ENCODE measurements around the gene MATR3. TPM values are rescaled to one million over a fixed set of nuclear protein-coding genes. Genes with fewer than 3 reads are reported as not detected.

Gene MATR3
- total RNA-seq, 1 donor = 274 TPM

DNA sequence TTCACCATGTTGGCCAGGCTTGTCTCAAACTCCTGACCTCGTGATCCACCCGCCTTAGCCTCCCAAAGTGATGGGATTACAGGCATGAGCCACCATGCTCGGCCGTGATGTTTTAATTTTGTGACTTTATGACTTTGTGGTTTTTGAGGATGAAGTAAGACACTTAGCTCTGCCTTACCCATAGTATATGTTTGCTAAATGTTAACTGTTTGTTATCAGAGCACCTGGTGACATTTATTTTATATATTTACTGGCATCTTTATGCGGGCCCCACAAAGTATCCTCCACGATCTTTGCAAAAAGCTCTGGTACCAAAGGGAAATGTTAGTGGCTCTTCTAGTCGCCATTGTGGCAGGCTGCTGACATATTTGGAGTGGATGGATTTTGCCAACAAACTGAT, 82.8 kb downstream of the MATR3 start:
- DNase-seq (ENCODE audit: low read depth) = no peak
- TF ChIP-seq, protein P1, sequence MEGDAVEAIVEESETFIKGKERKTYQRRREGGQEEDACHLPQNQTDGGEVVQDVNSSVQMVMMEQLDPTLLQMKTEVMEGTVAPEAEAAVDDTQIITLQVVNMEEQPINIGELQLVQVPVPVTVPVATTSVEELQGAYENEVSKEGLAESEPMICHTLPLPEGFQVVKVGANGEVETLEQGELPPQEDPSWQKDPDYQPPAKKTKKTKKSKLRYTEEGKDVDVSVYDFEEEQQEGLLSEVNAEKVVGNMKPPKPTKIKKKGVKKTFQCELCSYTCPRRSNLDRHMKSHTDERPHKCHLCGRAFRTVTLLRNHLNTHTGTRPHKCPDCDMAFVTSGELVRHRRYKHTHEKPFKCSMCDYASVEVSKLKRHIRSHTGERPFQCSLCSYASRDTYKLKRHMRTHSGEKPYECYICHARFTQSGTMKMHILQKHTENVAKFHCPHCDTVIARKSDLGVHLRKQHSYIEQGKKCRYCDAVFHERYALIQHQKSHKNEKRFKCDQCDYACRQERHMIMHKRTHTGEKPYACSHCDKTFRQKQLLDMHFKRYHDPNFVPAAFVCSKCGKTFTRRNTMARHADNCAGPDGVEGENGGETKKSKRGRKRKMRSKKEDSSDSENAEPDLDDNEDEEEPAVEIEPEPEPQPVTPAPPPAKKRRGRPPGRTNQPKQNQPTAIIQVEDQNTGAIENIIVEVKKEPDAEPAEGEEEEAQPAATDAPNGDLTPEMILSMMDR (IDR thresholded peaks at IDR 0.05; ENCODE audit: insufficient read depth, low read length) = no peak
- H3K4me3 ChIP-seq (ENCODE audit: low read depth, low read length) = no peak overlapping the region

DNA sequence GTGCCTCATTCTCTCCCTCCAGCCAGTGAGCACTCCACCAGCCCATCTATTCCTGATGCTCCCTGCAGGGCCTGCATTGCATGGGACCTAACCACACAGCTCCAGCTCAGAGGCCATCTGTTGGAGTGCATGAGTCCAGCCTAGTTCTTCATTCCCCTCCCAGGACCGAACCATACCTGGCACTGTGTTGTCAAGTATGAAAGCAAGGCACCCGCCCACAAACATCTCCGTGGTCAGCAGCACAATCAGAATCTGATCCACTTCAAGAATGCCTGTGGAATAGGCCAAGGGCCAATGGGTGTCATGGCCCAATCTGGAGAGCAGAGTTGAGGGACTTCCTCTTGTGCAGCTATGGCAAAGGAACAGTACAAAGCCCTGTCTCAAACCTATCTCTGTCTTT, 83.7 kb downstream of the MATR3 start:
- no peak for DNase-seq (ENCODE audit: low read depth)
- no peak overlapping the region for H3K4me3 ChIP-seq (ENCODE audit: low read depth, low read length)
- TF ChIP-seq, protein P1 (IDR thresholded peaks at IDR 0.05; ENCODE audit: insufficient read depth, low read length) = no peak

DNA sequence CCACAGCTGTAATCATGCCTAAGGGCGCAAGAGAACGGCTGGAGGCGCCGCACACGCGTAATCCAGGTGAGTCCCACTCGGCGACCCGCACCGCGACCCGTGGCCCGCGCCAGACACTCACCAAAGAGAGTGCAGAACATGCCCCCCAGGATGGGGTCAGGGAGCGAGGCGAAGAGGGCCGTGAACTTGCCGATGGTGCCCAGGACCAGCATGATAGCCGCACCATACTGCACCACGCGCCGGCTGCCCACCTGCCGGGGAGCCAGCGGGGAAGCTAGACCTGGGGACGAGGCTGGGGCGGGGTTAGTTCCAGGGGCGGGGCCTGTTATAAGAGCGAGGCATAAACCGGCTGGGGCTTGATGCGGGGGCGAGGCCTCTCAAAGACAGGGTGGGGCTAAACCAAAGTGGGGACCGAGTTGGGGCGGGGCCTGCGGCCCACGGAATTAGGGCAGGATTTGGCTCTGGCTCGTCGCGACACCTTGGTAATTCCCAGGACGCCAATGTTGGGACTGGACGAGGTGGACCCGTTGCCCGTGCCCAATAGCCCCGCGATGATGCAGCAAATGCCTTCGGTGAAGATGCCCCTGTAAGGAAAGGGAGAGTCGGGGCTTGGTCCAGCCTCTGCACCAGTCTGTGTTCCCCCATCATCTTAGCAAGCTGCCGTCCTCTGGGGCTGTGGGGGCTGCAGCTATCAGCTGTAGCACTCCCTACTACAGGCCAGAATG, 84.7 kb downstream of the MATR3 start:
- no peak for DNase-seq (ENCODE audit: low read depth)
- TF ChIP-seq, protein P1 (IDR thresholded peaks at IDR 0.05; ENCODE audit: insufficient read depth, low read length) = no peak
- H3K4me3 ChIP-seq (ENCODE audit: low read depth, low read length) = no peak overlapping the region

DNA sequence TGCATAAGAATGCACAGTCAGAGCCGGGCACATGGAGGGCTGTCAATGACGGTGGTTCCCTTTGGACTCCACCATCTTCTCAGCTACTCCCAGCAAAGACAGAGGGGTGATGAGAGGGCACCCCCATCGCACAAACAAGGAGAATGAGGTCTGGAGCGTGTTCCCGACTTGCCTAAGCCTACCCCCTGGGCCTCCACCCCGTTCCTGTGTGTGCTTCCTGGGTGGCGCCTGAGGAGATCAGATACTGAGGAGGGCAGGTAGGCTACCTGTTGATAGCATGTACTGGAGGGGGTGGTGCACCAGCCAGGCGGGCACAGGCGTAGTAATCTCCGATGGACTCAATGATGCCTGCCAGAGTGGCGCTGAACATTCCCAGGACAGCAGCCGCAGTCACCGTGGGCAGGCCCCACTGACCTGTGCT, 85.4 kb downstream of the MATR3 start:
- no peak overlapping the region for H3K4me3 ChIP-seq (ENCODE audit: low read depth, low read length)
- DNase-seq (ENCODE audit: low read depth) = no peak
- TF ChIP-seq, protein P1 (IDR thresholded peaks at IDR 0.05; ENCODE audit: insufficient read depth, low read length) = no peak

DNA sequence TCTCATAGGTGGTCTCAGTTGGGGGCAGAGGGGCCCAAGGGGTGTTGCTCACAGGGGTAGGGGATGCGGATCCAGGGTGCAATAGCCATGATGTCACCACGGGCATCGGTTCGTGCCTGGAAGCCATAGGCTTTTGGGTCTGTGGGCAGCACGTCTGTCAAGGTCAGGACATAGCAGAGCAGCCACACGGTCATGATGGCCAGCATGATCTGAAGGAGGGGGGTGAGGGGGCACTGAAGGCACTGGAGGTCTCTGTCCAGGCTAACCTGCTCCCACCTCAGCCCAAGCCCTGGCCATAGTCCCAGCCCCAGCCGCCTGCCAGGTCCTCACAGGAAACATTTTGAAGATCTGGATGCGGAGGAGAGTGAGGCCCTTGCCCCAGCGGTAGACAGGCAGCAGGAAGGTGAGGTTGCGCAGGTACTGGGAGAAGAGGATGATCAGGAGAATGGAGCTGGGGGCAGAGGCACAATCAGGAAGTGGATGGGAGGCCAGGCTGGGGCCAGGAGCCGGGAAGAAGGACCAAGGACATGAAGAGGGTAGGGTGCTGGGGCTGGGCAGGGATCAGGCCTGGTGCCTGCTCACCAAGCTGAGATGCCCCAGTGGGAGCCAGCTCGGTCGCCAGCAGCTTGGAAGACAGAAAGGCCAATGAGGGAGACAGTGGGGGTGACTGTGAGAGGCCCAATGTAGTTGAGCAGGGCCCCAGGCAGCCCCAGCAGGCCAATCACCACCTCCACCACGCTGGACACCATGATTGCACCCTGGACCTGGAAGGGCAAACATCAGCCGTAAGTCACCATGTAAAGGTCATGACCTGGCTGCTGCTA, 86.3 kb downstream of the MATR3 start:
- DNase-seq (ENCODE audit: low read depth) = no peak
- H3K4me3 ChIP-seq (ENCODE audit: low read depth, low read length) = no peak overlapping the region

More for the DNA sequence above, 86.3 kb downstream of the MATR3 start:
- TF ChIP-seq, protein P1 (IDR thresholded peaks at IDR 0.05; ENCODE audit: insufficient read depth, low read length) = no peak

Small RNA genes lying within 50 kb of the gene (small RNA-seq; reads per million reads assigned to genes)
- not detected for gene RNA5SP195
- 643 reads per million, percentile 99 among the genes with 10 or more reads in this experiment for gene SNORA74A
- gene SNORA74D = 79.6 reads per million, percentile 97 among the genes with 10 or more reads in this experiment

Other genes with a start within 250 kb of the MATR3 start
- gene SIL1, start 95.4 kb upstream of the MATR3 start, total RNA-seq (ENCODE audit: low replicate concordance) = 31.7 and 68.0 TPM in 2 replicates
- 70.9 and 77.3 TPM in 2 replicates for gene PAIP2, start 48.1 kb downstream of the MATR3 start, total RNA-seq (ENCODE audit: low replicate concordance)
- not detected in 2 replicates for gene SLC23A1, start 89.6 kb downstream of the MATR3 start, total RNA-seq (ENCODE audit: low replicate concordance)
- gene MZB1, start 96.2 kb downstream of the MATR3 start, total RNA-seq (ENCODE audit: low replicate concordance) = 0.18 TPM in 1 of 2 replicates, not detected in the other
- gene PROB1, start 101.4 kb downstream of the MATR3 start, total RNA-seq (ENCODE audit: low replicate concordance) = 0.99 and 1.8 TPM in 2 replicates
- 1.8 and 2.0 TPM in 2 replicates for gene SPATA24, start 110.3 kb downstream of the MATR3 start, total RNA-seq (ENCODE audit: low replicate concordance)
- 4.7 and 9.9 TPM in 2 replicates for gene DNAJC18, start 145.8 kb downstream of the MATR3 start, total RNA-seq (ENCODE audit: low replicate concordance)
- 0.36 and 1.1 TPM in 2 replicates for gene ECSCR, start 169.0 kb downstream of the MATR3 start, total RNA-seq (ENCODE audit: low replicate concordance)
- gene SMIM33, start 177.3 kb downstream of the MATR3 start, total RNA-seq (ENCODE audit: low replicate concordance) = not detected in 2 replicates
- 15.0 and 42.1 TPM in 2 replicates for gene STING1, start 189.0 kb downstream of the MATR3 start, total RNA-seq (ENCODE audit: low replicate concordance)

Data from fibroblast of the aortic adventitia (primary cell).